H1 (cell line): ENCODE results near the gene MAPK8. TPM values are rescaled to one million over a fixed set of nuclear protein-coding genes. Genes with fewer than 3 reads are reported as not detected.

Source experiments
- CTCF ChIA-PET: fragments of 300-600 bp; sonication (Branson Sonifier 250); formaldehyde crosslinking; loops from one replicate; lab custom pipeline; 2021; ENCODE audit not compliant: partially characterized antibody; lab: Charles Lee
- POLR2A ChIA-PET: fragments of 300-600 bp; sonication (Branson Sonifier 250); formaldehyde crosslinking; loops from one replicate; lab custom pipeline; 2021; ENCODE audit warnings: inconsistent platforms; ENCODE audit not compliant: partially characterized antibody; lab: Charles Lee
- DNase-seq, 2 experiments: peaks; one replicate each; pipeline versions ENCODE4 v3.0.0 to v3.0.0-alpha.2; 2010 to 2022; ENCODE audit warnings: low spot score in 2 of 2, low read depth in 1 of 2, mixed read lengths in 1 of 2
- FAIRE-seq: peaks from 2 replicates; lab custom pipeline; 2011; peaks lifted over from hg19 to GRCh38; lab: Jason Lieb, UNC
- H2AFZ ChIP-seq: 2 replicates; pipeline ENCODE4 v1.8.1; 2012; ENCODE audit warnings: low read length, inconsistent platforms
- H2AK5ac ChIP-seq: 2 replicates; pipeline ENCODE4 v1.6.1; 2013; ENCODE audit warnings: low read depth, low read length
- H2BK120ac ChIP-seq: replicated peaks from 2 replicates; pipeline ENCODE3; 2013; ENCODE audit warnings: low read depth, low read length, inconsistent platforms
- H2BK12ac ChIP-seq: 2 replicates; pipeline ENCODE4 v1.6.1; 2013; ENCODE audit warnings: low read depth, low read length
- H2BK15ac ChIP-seq: 2 replicates; pipeline ENCODE4 v1.6.1; 2013; ENCODE audit warnings: low read length
- H2BK20ac ChIP-seq: 2 replicates; pipeline ENCODE4 v1.6.1; 2013; ENCODE audit warnings: low read length
- H2BK5ac ChIP-seq: 2 replicates; pipeline ENCODE4 v1.6.1; 2013; ENCODE audit warnings: low read depth, low read length
- H3K14ac ChIP-seq: 2 replicates; pipeline ENCODE4 v1.6.1; 2013; ENCODE audit warnings: inconsistent platforms; ENCODE audit not compliant: insufficient read length
- H3K18ac ChIP-seq: 2 replicates; pipeline ENCODE4 v1.6.1; 2013; ENCODE audit warnings: low read length; ENCODE audit errors: extremely low read depth
- H3K23ac ChIP-seq: 2 replicates; pipeline ENCODE4 v1.6.1; 2013; ENCODE audit warnings: inconsistent platforms; ENCODE audit not compliant: insufficient read length
- H3K23me2 ChIP-seq: 2 replicates; pipeline ENCODE4 v1.6.1; 2013; ENCODE audit warnings: low read depth, low read length
- H3K27ac ChIP-seq: 2 replicates; pipeline ENCODE4 v1.6.1; 2011; ENCODE audit warnings: low read depth, low read length, inconsistent platforms
- H3K27me3 ChIP-seq, 4 experiments: replicated peaks in 1 of 4; 1 replicate in 1 of 4; 2 replicates in 3 of 4; pipeline versions ENCODE4 v1.6.1 to v1.8.1; 2011 to 2013; ENCODE audit warnings: low read length in 3 of 4, mild to moderate bottlenecking in 3 of 4, inconsistent platforms in 2 of 4, mixed read lengths in 2 of 4, moderate library complexity in 1 of 4; ENCODE audit not compliant: control insufficient read depth in 3 of 4, insufficient read depth in 3 of 4; ENCODE audit errors: extremely low read depth in 1 of 4
- H3K36me3 ChIP-seq, 4 experiments: 2 replicates each; pipeline versions ENCODE4 v1.6.1 to v1.8.1; 2011 to 2013; ENCODE audit warnings: mild to moderate bottlenecking in 4 of 4, low read length in 3 of 4, moderate library complexity in 2 of 4, control low read depth in 1 of 4, inconsistent platforms in 1 of 4; ENCODE audit not compliant: insufficient read depth in 4 of 4, control insufficient read depth in 2 of 4
- H3K4ac ChIP-seq: replicated peaks from 2 replicates; pipeline ENCODE3; 2013; ENCODE audit warnings: low read length, low read depth, mixed read lengths, inconsistent platforms; ENCODE audit not compliant: insufficient read length
- H3K4me1 ChIP-seq, 4 experiments: replicated peaks in 1 of 4; 1 replicate in 1 of 4; 2 replicates in 3 of 4; pipeline versions ENCODE4 v1.6.1 to v1.8.1; 2011 to 2013; ENCODE audit warnings: low read length in 3 of 4, inconsistent platforms in 2 of 4, mixed read lengths in 1 of 4; ENCODE audit not compliant: insufficient read depth in 4 of 4, control insufficient read depth in 3 of 4
- H3K4me2 ChIP-seq, 2 experiments: 2 replicates each; pipeline versions ENCODE4 v1.6.1 to v1.8.1; 2011 to 2013; ENCODE audit warnings: low read depth in 2 of 2, low read length in 2 of 2, control low read depth in 1 of 2, inconsistent platforms in 1 of 2, mild to moderate bottlenecking in 1 of 2; ENCODE audit not compliant: insufficient read depth in 1 of 2
- H3K4me3 ChIP-seq, 4 experiments: fragments of 200-600, 300-600 bp in 1 of 4; sonication (generic), shearing (Covaris generic), sonication (Bioruptor Twin) in 1 of 4; 2 replicates each; pipeline versions ENCODE4 v1.5.1 to v1.8.1; 2011 to 2016; ENCODE audit warnings: low read length in 4 of 4, low read depth in 3 of 4, control low read depth in 2 of 4, inconsistent platforms in 2 of 4, mild to moderate bottlenecking in 2 of 4, mixed read lengths in 1 of 4, moderate library complexity in 1 of 4; ENCODE audit not compliant: insufficient read depth in 2 of 4; ENCODE audit errors: extremely low read depth in 1 of 4
- H3K56ac ChIP-seq: replicated peaks from 2 replicates; pipeline ENCODE3; 2013; ENCODE audit warnings: low read depth, mild to moderate bottlenecking, mixed read lengths, low read length, inconsistent platforms; ENCODE audit not compliant: insufficient read length
- H3K79me1 ChIP-seq: 2 replicates; pipeline ENCODE4 v1.6.1; 2013; ENCODE audit warnings: low read depth, low read length, control low read depth
- H3K79me2 ChIP-seq, 2 experiments: 2 replicates each; pipeline versions ENCODE4 v1.6.1 to v1.8.1; 2012 to 2013; ENCODE audit warnings: low read length in 2 of 2, mild to moderate bottlenecking in 2 of 2, inconsistent platforms in 1 of 2; ENCODE audit not compliant: insufficient read depth in 2 of 2, control insufficient read depth in 1 of 2
- H3K9ac ChIP-seq, 4 experiments: replicated peaks in 1 of 4; 1 replicate in 1 of 4; 2 replicates in 3 of 4; pipeline versions ENCODE4 v1.6.1 to v1.8.1; 2011 to 2013; ENCODE audit warnings: low read depth in 3 of 4, low read length in 3 of 4, control low read depth in 2 of 4, mild to moderate bottlenecking in 2 of 4, moderate library complexity in 2 of 4, inconsistent platforms in 1 of 4; ENCODE audit errors: extremely low read depth in 1 of 4
- H3K9me3 ChIP-seq, 2 experiments: 2 replicates each; pipeline versions ENCODE4 v1.6.1 to v1.8.1; 2012 to 2013; ENCODE audit warnings: mild to moderate bottlenecking in 2 of 2, moderate library complexity in 2 of 2, control low read depth in 1 of 2, inconsistent platforms in 1 of 2, low read depth in 1 of 2, low read length in 1 of 2, mixed read lengths in 1 of 2; ENCODE audit not compliant: insufficient read depth in 2 of 2
- H4K20me1 ChIP-seq, 2 experiments: replicated peaks in 1 of 2; 2 replicates each; pipeline versions ENCODE3 to v1.8.1; 2011 to 2013; ENCODE audit warnings: inconsistent platforms in 2 of 2, low read length in 2 of 2, mild to moderate bottlenecking in 1 of 2; ENCODE audit not compliant: insufficient read depth in 2 of 2, control insufficient read depth in 1 of 2
- H4K5ac ChIP-seq: 2 replicates; pipeline ENCODE4 v1.6.1; 2013; ENCODE audit warnings: low read length, low read depth, mixed read lengths, inconsistent platforms; ENCODE audit not compliant: insufficient read length
- H4K8ac ChIP-seq: 2 replicates; pipeline ENCODE4 v1.8.0; 2013; ENCODE audit warnings: mild to moderate bottlenecking, moderate library complexity, low read length, inconsistent platforms; ENCODE audit not compliant: insufficient read depth; ENCODE audit errors: extremely low read depth
- H4K91ac ChIP-seq: replicated peaks from 2 replicates; pipeline ENCODE3; 2013; ENCODE audit warnings: low read length, mixed read lengths, inconsistent platforms; ENCODE audit not compliant: insufficient read length
- CHD1 ChIP-seq: IDR thresholded peaks from 2 replicates; pipeline ENCODE4 v1.6.1; 2012; ENCODE audit warnings: low read depth, low read length, improper control_type of control experiment
- CREB1 ChIP-seq: IDR thresholded peaks from 2 replicates; pipeline ENCODE4 v1.6.1; 2012; ENCODE audit warnings: inconsistent platforms
- JUN ChIP-seq: IDR thresholded peaks from 2 replicates; pipeline ENCODE4 v1.6.1; 2011; ENCODE audit warnings: low read depth, mild to moderate bottlenecking, improper control_type of control experiment, low read length
- MAX ChIP-seq: IDR thresholded peaks from 2 replicates; pipeline ENCODE4 v1.6.1; 2012; ENCODE audit warnings: inconsistent platforms
- SUZ12 ChIP-seq: fragments of 200-600 bp; sonication (generic); IDR thresholded peaks from 2 replicates; pipeline ENCODE4 v1.6.1; 2012; ENCODE audit warnings: mild to moderate bottlenecking, inconsistent platforms, low read length, moderate library complexity, mixed read lengths
- WGBS, 2 experiments: shearing (Covaris generic) in 1 of 2; methylation state at CpG; one replicate each; pipeline versions ENCODE4 v1.1.6 to v1.1.7; 2013 to 2015; ENCODE audit warnings: low lambda C conversion rate in 2 of 2, mixed read lengths in 2 of 2, inconsistent platforms in 1 of 2, low coverage in 1 of 2, missing lambda C conversion rate in 1 of 2; ENCODE audit not compliant: insufficient replicate concordance in 2 of 2, insufficient coverage in 1 of 2, insufficient read length in 1 of 2; ENCODE audit errors: extremely low coverage in 1 of 2, missing lambda C conversion rate in 1 of 2; 5-methylcytosine and 5-hydroxymethylcytosine counted together
- polyA plus RNA-seq, 7 experiments: library from polyadenylated mRNA; depleted of rRNA in 3 of 7; stranded (reverse) in 5 of 7; unstranded in 2 of 7; fragments of >200 nt in 5 of 7; fragments of 200-250 nt in 2 of 7; gene quantifications; 1 replicate in 5 of 7; 2 replicates in 1 of 7; 4 replicates in 1 of 7; pipeline versions ENCODE4 v1.2.1 to v1.2.3, GENCODE V29; 2011 to 2013; ENCODE audit warnings: missing spikeins in 2 of 7, mixed read lengths in 2 of 7
- total RNA-seq: library from RNA; stranded (reverse); fragmentation: NEBNext Ultra II Directional; extraction: Animal tissue kit (Norgen Biotek cat#: 25700); gene quantifications from 2 replicates; pipeline ENCODE4 v1.2.1, GENCODE V29; 2021

The MAPK8 gene
- total and polyA plus RNA-seq, 2 of the 8 experiments (the other 6 are each of a cell fraction or from before 2014, with no cell fraction given), result 23.3 to 71.3 TPM

GRCh38 chr10:48450741-48451466 is 144.4 kb downstream of the MAPK8 start:
- H3K23ac ChIP-seq, result no peak overlapping the region
- H3K27me3 ChIP-seq, result no peaks in the 10 kb centered on the region
- H3K4ac ChIP-seq, result no peak overlapping the region
- no peak overlapping the region for H2BK120ac ChIP-seq
- CTCF ChIA-PET, result interaction anchor here (0.7 to 10.9 kb wide), 4 partner anchors 9 to 87 kb away, joined by 3 to 141 read pairs (median 10); no protein-coding TSS in a partner anchor
- H3K4me2 ChIP-seq, result no peak overlapping the region
- H3K23me2 ChIP-seq, result peaks cover 2% of the 10 kb centered on the region; the same call in 1 of the 2 replicates
- POLR2A ChIA-PET, result no interaction called here
- peaks cover 3 to 4% of the 10 kb centered on the region in 2 experiments for H4K20me1 ChIP-seq
- H3K9ac ChIP-seq, result no peak overlapping the region
- peak overlapping the region; percentile 79 for H4K8ac ChIP-seq
- H3K79me1 ChIP-seq, result no peaks in the 10 kb centered on the region
- H3K4me1 ChIP-seq, result no peaks in the 10 kb centered on the region; a peak in 1 of 7 replicates
- no peak overlapping the region for H2AFZ ChIP-seq
- no peaks in the 10 kb centered on the region for H3K79me2 ChIP-seq
- no peak overlapping the region for H2BK20ac ChIP-seq
- no peak overlapping the region for H3K27ac ChIP-seq
- H3K36me3 ChIP-seq, result no peaks in the 10 kb centered on the region; a peak in 1 of 8 replicates
- FAIRE-seq, result no peak
- H2BK5ac ChIP-seq, result no peak overlapping the region
- DNase-seq, result peak in 1 of 2 experiments; percentile 42
- H4K5ac ChIP-seq, result no peak overlapping the region
- H3K9me3 ChIP-seq, result no peaks in the 10 kb centered on the region
- H2BK12ac ChIP-seq, result no peak overlapping the region
- H2AK5ac ChIP-seq, result no peak overlapping the region
- H4K91ac ChIP-seq, result no peak overlapping the region
- 97% methylated on average over 36 of the region's 43 CpGs; no CpG with 5 or more reads in 1 of the 2 experiments for WGBS, 2 experiments
- H3K4me3 ChIP-seq, result no peak overlapping the region
- H2BK15ac ChIP-seq, result no peak overlapping the region
- no peak overlapping the region for H3K18ac ChIP-seq
- H3K56ac ChIP-seq, result no peak overlapping the region
- no peak overlapping the region for H3K14ac ChIP-seq
- TF ChIP-seq CREB1 (no peak), MAX (no peak), CHD1 (no peak), SUZ12 (no peak), JUN (no peak)
